Measurements from ENCODE around the gene FAM83E. TPM values are rescaled to one million over a fixed set of nuclear protein-coding genes. Genes with fewer than 3 reads are reported as not detected.
A peak's percentile ranks its signal among the peaks of the same experiment; 100 is the strongest.

The FAM83E gene
- total RNA-seq, 1 donor from 2014 or later: 3.7 TPM

GRCh38 chr19:48575931-48576622, 38.8 kb downstream of the FAM83E start:
- no peak for TF ChIP-seq CTCF (IDR thresholded peaks at IDR 0.05; ENCODE audit: unreplicated experiment)
- Mint-ChIP-seq H3K27ac (no peak overlapping the region), H3K36me3 (no peaks in the 10 kb centered on the region), H3K4me3 (no peak overlapping the region), H3K4me1 (peaks cover 36% of the 10 kb centered on the region), H3K27me3 (ENCODE audit: low read depth) (no peaks in the 10 kb centered on the region), H3K9me3 (no peaks in the 10 kb centered on the region)
- DNase-seq (ENCODE audit: low spot score in 2 of 2, unreplicated experiment in 2 of 2): no peak

- TF ChIP-seq CTCF (IDR thresholded peaks at IDR 0.05; ENCODE audit: unreplicated experiment): no peak
- peak overlapping the region; percentile 98 for H3K27ac Mint-ChIP-seq
Measured at GRCh38 chr19:48573163-48573505, 41.7 kb downstream of the FAM83E start.

GRCh38 chr19:48571378-48572162, 43.3 kb downstream of the FAM83E start:
- no peaks in the 10 kb centered on the region for H3K27me3 Mint-ChIP-seq (ENCODE audit: low read depth)
- peak overlapping the region; percentile 83 for H3K27ac Mint-ChIP-seq
- no peaks in the 10 kb centered on the region for H3K36me3 Mint-ChIP-seq
- no peak for DNase-seq (ENCODE audit: low spot score in 2 of 2, unreplicated experiment in 2 of 2)
- TF ChIP-seq CTCF (IDR thresholded peaks at IDR 0.05; ENCODE audit: unreplicated experiment): no peak
- no peak overlapping the region for H3K4me3 Mint-ChIP-seq
- H3K9me3 Mint-ChIP-seq: no peaks in the 10 kb centered on the region
- H3K4me1 Mint-ChIP-seq: peaks cover 42% of the 10 kb centered on the region

More at GRCh38 chr19:48573163-48573505, 41.7 kb downstream of the FAM83E start:
- peaks cover 42% of the 10 kb centered on the region for H3K4me1 Mint-ChIP-seq
- no peaks in the 10 kb centered on the region for H3K9me3 Mint-ChIP-seq
- DNase-seq (ENCODE audit: low spot score in 2 of 2, unreplicated experiment in 2 of 2): no peak
- H3K4me3 Mint-ChIP-seq: no peak overlapping the region
- no peaks in the 10 kb centered on the region for H3K27me3 Mint-ChIP-seq (ENCODE audit: low read depth)
- no peaks in the 10 kb centered on the region for H3K36me3 Mint-ChIP-seq

GRCh38 chr19:48569814-48570213, 45.1 kb downstream of the FAM83E start:
- Mint-ChIP-seq H3K36me3 (no peaks in the 10 kb centered on the region), H3K4me1 (peaks cover 42% of the 10 kb centered on the region), H3K27ac (no peak overlapping the region), H3K4me3 (no peak overlapping the region), H3K9me3 (no peaks in the 10 kb centered on the region), H3K27me3 (ENCODE audit: low read depth) (no peaks in the 10 kb centered on the region)
- DNase-seq (ENCODE audit: low spot score in 2 of 2, unreplicated experiment in 2 of 2): no peak
- no peak for TF ChIP-seq CTCF (IDR thresholded peaks at IDR 0.05; ENCODE audit: unreplicated experiment)

GRCh38 chr19:48568345-48568886, 46.5 kb downstream of the FAM83E start:
- H3K27ac Mint-ChIP-seq: peak overlapping the region; percentile 82
- no peak for TF ChIP-seq CTCF (IDR thresholded peaks at IDR 0.05; ENCODE audit: unreplicated experiment)
- no peaks in the 10 kb centered on the region for H3K36me3 Mint-ChIP-seq
- H3K27me3 Mint-ChIP-seq (ENCODE audit: low read depth): no peaks in the 10 kb centered on the region
- DNase-seq (ENCODE audit: low spot score in 2 of 2, unreplicated experiment in 2 of 2): peak in 1 of 2 experiments; percentile 55
- peak overlapping the region; percentile 52 for H3K4me3 Mint-ChIP-seq
- no peaks in the 10 kb centered on the region for H3K9me3 Mint-ChIP-seq
- H3K4me1 Mint-ChIP-seq: peaks cover 28% of the 10 kb centered on the region
